Loucy (cell line): ENCODE results near the gene ADAD2.

Source experiments
- H2AFZ ChIP-seq: fragments of 200-600 bp; sonication (generic); 2 replicates; pipeline ENCODE4 v1.6.0; 2016; ENCODE audit warnings: antibody characterized with exemption, mild to moderate bottlenecking, low read length, moderate library complexity
- H3F3A ChIP-seq: fragments of 200-600 bp; 2 replicates; pipeline ENCODE4 v1.6.0; 2016; ENCODE audit warnings: antibody characterized with exemption, low read depth, mild to moderate bottlenecking
- H3K27me3 ChIP-seq: fragments of 200-600 bp; sonication (generic); 2 replicates; pipeline ENCODE4 v1.6.1; 2014; ENCODE audit warnings: low read length, mild to moderate bottlenecking; ENCODE audit not compliant: insufficient read depth, poor library complexity, severe bottlenecking
- H3K36me3 ChIP-seq: fragments of 200-600 bp; sonication (generic); 2 replicates; pipeline ENCODE4 v1.6.1; 2016; ENCODE audit warnings: low read length; ENCODE audit not compliant: insufficient read depth
- H3K4me1 ChIP-seq: fragments of 200-600 bp; sonication (generic); 2 replicates; pipeline ENCODE4 v1.5.1; 2014; ENCODE audit warnings: low read length, mild to moderate bottlenecking; ENCODE audit not compliant: insufficient read depth, poor library complexity, severe bottlenecking
- H3K4me2 ChIP-seq: fragments of 200-600 bp; sonication (generic); 2 replicates; pipeline ENCODE4 v1.6.0; 2014; ENCODE audit warnings: antibody characterized with exemption, low read length, low read depth, mild to moderate bottlenecking; ENCODE audit not compliant: poor library complexity, severe bottlenecking
- H3K4me3 ChIP-seq: fragments of 200-600 bp; sonication (generic); 2 replicates; pipeline ENCODE4 v1.5.1; 2014; ENCODE audit warnings: low read length, mild to moderate bottlenecking, mixed read lengths; ENCODE audit not compliant: poor library complexity, severe bottlenecking
- H3K79me2 ChIP-seq: fragments of 200-600 bp; sonication (generic); 2 replicates; pipeline ENCODE4 v1.6.1; 2014; ENCODE audit warnings: low read length; ENCODE audit not compliant: insufficient read depth
- H3K9ac ChIP-seq: fragments of 200-600 bp; sonication (generic); 2 replicates; pipeline ENCODE4 v1.6.0; 2014; ENCODE audit warnings: mild to moderate bottlenecking, low read depth, low read length, moderate library complexity; ENCODE audit not compliant: poor library complexity, severe bottlenecking
- H3K9me2 ChIP-seq: fragments of 200-600 bp; sonication (generic); replicated peaks from 2 replicates; pipeline ENCODE4 v1.6.1; 2016; ENCODE audit warnings: low read depth, low read length, mixed read lengths
- H3K9me3 ChIP-seq: fragments of 200-600 bp; sonication (generic); 2 replicates; pipeline ENCODE4 v1.6.1; 2014; ENCODE audit warnings: mild to moderate bottlenecking, antibody characterized with exemption, low read length, low read depth; ENCODE audit not compliant: insufficient read depth
- H4K20me1 ChIP-seq: fragments of 200-600 bp; sonication (generic); 2 replicates; pipeline ENCODE4 v1.6.0; 2014; ENCODE audit warnings: antibody characterized with exemption, low read length, mild to moderate bottlenecking; ENCODE audit not compliant: insufficient read depth, poor library complexity, severe bottlenecking
- EZH2phosphoT487 ChIP-seq: fragments of 200-600 bp; IDR thresholded peaks from 2 replicates; pipeline ENCODE4 v1.6.1; 2018; ENCODE audit warnings: antibody characterized with exemption, mild to moderate bottlenecking, moderate library complexity, borderline replicate concordance
- TF ChIP-seq, protein P1 (sequence below): fragments of 200-600 bp; sonication (generic); conservative IDR thresholded peaks from 2 replicates; pipeline ENCODE4 v1.5.1; 2014; ENCODE audit warnings: mild to moderate bottlenecking, antibody characterized with exemption, low read length

Gene ADAD2

DNA sequence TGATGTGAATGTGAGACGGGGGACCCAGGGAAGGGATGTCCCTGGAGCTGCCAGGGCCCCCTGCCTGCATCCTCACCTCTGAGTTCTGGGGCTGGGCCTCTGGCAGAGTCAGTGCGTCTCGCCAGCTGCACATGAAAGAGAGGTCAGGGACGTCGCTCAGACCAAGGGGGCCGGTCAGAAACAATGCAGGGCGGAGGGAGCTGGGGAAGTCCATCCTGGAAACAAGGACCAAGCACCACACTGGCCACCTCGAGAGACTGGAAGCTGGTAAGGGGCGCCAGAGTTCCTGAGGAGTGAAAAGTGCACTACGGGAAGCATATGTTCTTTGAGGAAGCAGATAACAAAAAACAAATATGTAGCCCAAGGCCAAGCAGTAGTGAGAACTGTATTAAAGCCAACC is 6.2 kb upstream of the ADAD2 start:
- H3K9ac ChIP-seq, result peak overlapping the region; percentile 85
- H4K20me1 ChIP-seq, result peaks cover 14% of the 10 kb centered on the region

DNA sequence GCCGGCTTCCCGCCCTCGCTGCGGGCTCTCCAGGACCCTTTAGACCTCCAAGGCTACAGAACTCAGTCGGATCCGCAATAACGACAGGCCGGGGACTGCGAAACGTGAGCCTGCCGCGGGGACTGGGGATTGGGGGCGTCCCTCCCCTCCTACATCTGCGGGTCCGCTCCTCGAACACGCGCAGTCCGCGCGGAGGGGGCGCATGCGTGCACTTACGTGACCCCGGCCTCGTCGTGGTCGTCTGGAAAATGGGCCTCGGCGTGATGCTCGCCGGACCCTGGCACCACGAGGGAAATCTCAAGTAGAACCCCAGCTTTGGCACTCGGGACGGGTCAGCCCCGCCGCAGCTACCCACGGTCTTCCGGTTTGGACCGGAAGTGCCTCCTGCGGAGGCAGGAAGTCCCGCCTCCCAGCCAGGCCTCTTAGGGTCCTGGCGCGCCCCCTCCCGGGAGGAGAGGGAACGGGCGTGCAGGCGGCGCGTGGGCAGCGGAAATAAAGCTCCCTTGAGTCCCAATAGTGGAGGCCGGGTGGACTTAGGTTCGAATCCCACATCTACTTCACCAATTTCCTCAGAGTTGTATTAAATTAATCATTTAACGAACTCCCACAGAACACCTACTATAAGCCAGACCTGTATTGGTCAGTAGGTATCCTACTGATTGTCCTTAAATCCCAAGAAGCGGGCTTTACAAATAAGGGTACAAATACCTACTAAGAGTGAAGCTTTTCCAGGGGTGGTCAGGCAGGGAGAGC is 4.1 kb upstream of the ADAD2 start, which contains the start of gene TAF1C:
TAF1C (minus strand) TSS at position 373 of the 753 bp plus-strand sequence. CDS start 2,069 bp downstream, outside the sequence.
- Histone ChIP-seq H2AFZ (peak within 1 kb of the TSS; percentile 99), H4K20me1 (peaks cover 14% of the 10 kb centered on the region), H3K4me3 (peak within 1 kb of the TSS; percentile 88), H3K4me2 (peak within 1 kb of the TSS; percentile 88), H3K36me3 (peaks cover 10% of the 10 kb centered on the region; the same call in 1 of the 2 replicates), H3K9me3 (no peaks in the 10 kb centered on the region), H3K9me2 (no peaks in the 10 kb centered on the region), H3K79me2 (peaks cover 46% of the 10 kb centered on the region), H3K4me1 (peaks cover 12% of the 10 kb centered on the region), H3F3A (no peaks in the 10 kb centered on the region), H3K9ac (peak within 1 kb of the TSS; percentile 85), H3K27me3 (no peaks in the 10 kb centered on the region)
- no peak for TF ChIP-seq EZH2phosphoT487
- TF ChIP-seq, protein P1, sequence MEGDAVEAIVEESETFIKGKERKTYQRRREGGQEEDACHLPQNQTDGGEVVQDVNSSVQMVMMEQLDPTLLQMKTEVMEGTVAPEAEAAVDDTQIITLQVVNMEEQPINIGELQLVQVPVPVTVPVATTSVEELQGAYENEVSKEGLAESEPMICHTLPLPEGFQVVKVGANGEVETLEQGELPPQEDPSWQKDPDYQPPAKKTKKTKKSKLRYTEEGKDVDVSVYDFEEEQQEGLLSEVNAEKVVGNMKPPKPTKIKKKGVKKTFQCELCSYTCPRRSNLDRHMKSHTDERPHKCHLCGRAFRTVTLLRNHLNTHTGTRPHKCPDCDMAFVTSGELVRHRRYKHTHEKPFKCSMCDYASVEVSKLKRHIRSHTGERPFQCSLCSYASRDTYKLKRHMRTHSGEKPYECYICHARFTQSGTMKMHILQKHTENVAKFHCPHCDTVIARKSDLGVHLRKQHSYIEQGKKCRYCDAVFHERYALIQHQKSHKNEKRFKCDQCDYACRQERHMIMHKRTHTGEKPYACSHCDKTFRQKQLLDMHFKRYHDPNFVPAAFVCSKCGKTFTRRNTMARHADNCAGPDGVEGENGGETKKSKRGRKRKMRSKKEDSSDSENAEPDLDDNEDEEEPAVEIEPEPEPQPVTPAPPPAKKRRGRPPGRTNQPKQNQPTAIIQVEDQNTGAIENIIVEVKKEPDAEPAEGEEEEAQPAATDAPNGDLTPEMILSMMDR, result peak; percentile 92

More for the DNA sequence above, 6.2 kb upstream of the ADAD2 start:
- H3K9me2 ChIP-seq, result no peaks in the 10 kb centered on the region
- peaks cover 46% of the 10 kb centered on the region for H3K79me2 ChIP-seq
- peaks cover 12% of the 10 kb centered on the region for H3K4me1 ChIP-seq
- no peak for TF ChIP-seq EZH2phosphoT487
- TF ChIP-seq, protein P1, result no peak
- no peaks in the 10 kb centered on the region for H3K27me3 ChIP-seq
- peaks cover 20% of the 10 kb centered on the region; the same call in 1 of the 2 replicates for H3K36me3 ChIP-seq
- peak overlapping the region; percentile 88 for H3K4me2 ChIP-seq
- no peaks in the 10 kb centered on the region for H3K9me3 ChIP-seq
- no peak overlapping the region for H2AFZ ChIP-seq
- peak overlapping the region; percentile 88 for H3K4me3 ChIP-seq
- no peaks in the 10 kb centered on the region for H3F3A ChIP-seq

DNA sequence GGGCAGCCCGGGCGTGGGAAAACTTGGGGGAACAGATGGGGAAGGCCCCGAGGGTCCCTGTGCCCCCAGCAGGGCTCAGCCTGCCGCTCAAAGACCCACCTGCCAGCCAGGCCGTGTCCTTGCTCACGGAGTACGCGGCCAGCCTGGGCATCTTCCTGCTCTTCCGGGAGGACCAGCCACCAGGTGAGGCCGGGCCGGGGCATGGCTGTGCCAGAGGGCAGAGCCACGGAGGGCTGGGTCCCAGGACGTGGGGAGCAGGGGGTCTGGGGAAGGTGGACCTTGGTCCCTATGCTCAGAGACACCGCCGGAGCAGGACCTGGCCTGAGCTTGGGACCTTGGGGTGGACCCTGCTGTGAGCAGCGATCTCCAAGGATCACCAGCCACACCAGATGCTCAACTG is 509 bp downstream of the ADAD2 start:
- no peaks in the 10 kb centered on the region for H3K36me3 ChIP-seq
- H3K4me3 ChIP-seq, result no peak overlapping the region
- no peaks in the 10 kb centered on the region for H3K9me3 ChIP-seq
- H3K79me2 ChIP-seq, result peaks cover 4% of the 10 kb centered on the region
- no peaks in the 10 kb centered on the region for H3K4me1 ChIP-seq
- no peaks in the 10 kb centered on the region for H3K9me2 ChIP-seq
- H3K4me2 ChIP-seq, result no peak overlapping the region
- no peaks in the 10 kb centered on the region for H3F3A ChIP-seq
- TF ChIP-seq, protein P1, result no peak
- no peak for TF ChIP-seq EZH2phosphoT487
- no peaks in the 10 kb centered on the region for H3K27me3 ChIP-seq
- H3K9ac ChIP-seq, result no peak overlapping the region
- no peak overlapping the region for H2AFZ ChIP-seq
- H4K20me1 ChIP-seq, result no peaks in the 10 kb centered on the region
